CD14-positive monocyte (primary cell): ENCODE measurements around the gene TAF1B. TPM values are rescaled to one million over a fixed set of nuclear protein-coding genes. Genes with fewer than 3 reads are reported as not detected.

Experiments
- DNase-seq, 3 donors: peaks; one replicate each; pipeline ENCODE4 v3.0.0-alpha.2; 2011 to 2022
- H2AFZ ChIP-seq: 2 replicates; pipeline ENCODE4 v1.6.0; 2012; ENCODE audit warnings: mild to moderate bottlenecking, low read depth, low read length, inconsistent platforms; ENCODE audit not compliant: insufficient read depth, poor library complexity, severe bottlenecking
- H3K27ac ChIP-seq, 2 donors: 1 replicate in 1 of 2; 2 replicates in 1 of 2; pipeline ENCODE4 v1.5.1; 2012 to 2013; ENCODE audit warnings: low read length in 2 of 2, control low read depth in 1 of 2, inconsistent platforms in 1 of 2, low read depth in 1 of 2, mild to moderate bottlenecking in 1 of 2
- H3K27me3 ChIP-seq, 2 donors: one replicate each; pipeline versions ENCODE4 v1.6.0 to v1.6.1; 2011 to 2013; ENCODE audit warnings: low read length in 2 of 2; ENCODE audit not compliant: control insufficient read depth in 2 of 2, insufficient read depth in 2 of 2
- H3K36me3 ChIP-seq, 2 donors: replicated peaks in 1 of 2; 1 replicate in 1 of 2; 2 replicates in 1 of 2; pipeline versions ENCODE4 v1.5.1 to v1.6.1; 2012 to 2013; ENCODE audit warnings: low read length in 2 of 2, control low read depth in 1 of 2, inconsistent platforms in 1 of 2, mild to moderate bottlenecking in 1 of 2; ENCODE audit not compliant: insufficient read depth in 2 of 2, control insufficient read depth in 1 of 2
- H3K4me1 ChIP-seq, 2 donors: 1 replicate in 1 of 2; 2 replicates in 1 of 2; pipeline versions ENCODE4 v1.5.1 to v1.6.1; 2012 to 2013; ENCODE audit warnings: low read length in 2 of 2, control low read depth in 1 of 2, inconsistent platforms in 1 of 2, mild to moderate bottlenecking in 1 of 2, moderate library complexity in 1 of 2; ENCODE audit not compliant: insufficient read depth in 2 of 2, control insufficient read depth in 1 of 2
- H3K4me2 ChIP-seq: replicated peaks from 2 replicates; pipeline ENCODE3; 2012; ENCODE audit warnings: low read length, moderate library complexity, mild to moderate bottlenecking; ENCODE audit not compliant: poor library complexity, severe bottlenecking; ENCODE audit errors: extremely low read depth
- H3K4me3 ChIP-seq, 3 experiments: fragments of 200-600 bp in 1 of 3; sonication (generic) in 1 of 3; replicated peaks in 1 of 3; 1 replicate in 2 of 3; 2 replicates in 1 of 3; pipeline ENCODE4 v1.5.1; 2011 to 2013; ENCODE audit warnings: low read length in 3 of 3, mild to moderate bottlenecking in 3 of 3, control low read depth in 2 of 3, low read depth in 2 of 3, inconsistent platforms in 1 of 3, moderate library complexity in 1 of 3
- H3K79me2 ChIP-seq: 2 replicates; pipeline ENCODE4 v1.6.0; 2012; ENCODE audit warnings: mild to moderate bottlenecking, control low read depth, inconsistent platforms, low read length, moderate library complexity; ENCODE audit not compliant: insufficient read depth
- H3K9ac ChIP-seq: 2 replicates; pipeline ENCODE4 v1.6.0; 2017; ENCODE audit warnings: low read length, mild to moderate bottlenecking; ENCODE audit not compliant: insufficient read depth, poor library complexity, severe bottlenecking
- H3K9me3 ChIP-seq, 2 donors: replicated peaks in 1 of 2; 1 replicate in 1 of 2; 2 replicates in 1 of 2; pipeline versions ENCODE4 v1.5.1 to v1.6.1; 2012 to 2013; ENCODE audit warnings: low read length in 2 of 2, control low read depth in 1 of 2; ENCODE audit not compliant: control insufficient read depth in 1 of 2, insufficient read depth in 1 of 2
- H4K20me1 ChIP-seq: 2 replicates; pipeline ENCODE4 v1.6.0; 2012; ENCODE audit warnings: mild to moderate bottlenecking, low read length, control low read depth, moderate library complexity; ENCODE audit not compliant: insufficient read depth
- H3K27ac Mint-ChIP-seq, 7 donors: one replicate each; pipeline ENCODE4 v1.8.0; 2020; ENCODE audit warnings: mild to moderate bottlenecking in 7 of 7, mixed read lengths in 7 of 7, moderate library complexity in 6 of 7, inconsistent platforms in 2 of 7
- H3K27me3 Mint-ChIP-seq, 3 donors: one replicate each; pipeline ENCODE4 v1.8.0; 2021 to 2022; ENCODE audit warnings: low read depth in 3 of 3, mild to moderate bottlenecking in 3 of 3, mixed read lengths in 3 of 3, moderate library complexity in 3 of 3, inconsistent platforms in 1 of 3
- H3K36me3 Mint-ChIP-seq, 2 donors: one replicate each; pipeline ENCODE4 v1.8.0; 2020; ENCODE audit warnings: mixed read lengths in 2 of 2, inconsistent platforms in 1 of 2, mild to moderate bottlenecking in 1 of 2
- H3K4me1 Mint-ChIP-seq: one replicate; pipeline ENCODE4 v1.8.0; 2020; ENCODE audit warnings: mild to moderate bottlenecking, mixed read lengths
- H3K4me3 Mint-ChIP-seq, 2 donors: one replicate each; pipeline ENCODE4 v1.8.0; 2020; ENCODE audit warnings: mild to moderate bottlenecking in 2 of 2, mixed read lengths in 2 of 2, moderate library complexity in 1 of 2
- H3K9me3 Mint-ChIP-seq, 7 donors: one replicate each; pipeline ENCODE4 v1.8.0; 2020 to 2022; ENCODE audit warnings: mixed read lengths in 7 of 7, mild to moderate bottlenecking in 6 of 7, moderate library complexity in 6 of 7, inconsistent platforms in 2 of 7
- WGBS: methylation state at CpG from one replicate; pipeline ENCODE4 v1.1.5; 2013; ENCODE audit warnings: missing lambda C conversion rate; ENCODE audit not compliant: insufficient coverage; 5-methylcytosine and 5-hydroxymethylcytosine counted together
- intact Hi-C, 2 donors: fragments of 100-400 bp; cut with micrococcal nuclease; formaldehyde crosslinking; loops; one replicate each; pipeline versions ENCODE4 v1.15.0 to v1.15.1; 2023
- polyA minus RNA-seq: library from RNA; depleted of rRNA, polyadenylated mRNA; stranded (reverse); fragments of >200 nt; gene quantifications from 2 replicates; pipeline ENCODE4 v1.2.3, GENCODE V29; 2012
- polyA plus RNA-seq, 3 donors: library from polyadenylated mRNA; depleted of rRNA in 1 of 3; unstranded in 2 of 3; stranded (reverse) in 1 of 3; fragments of 300-500 nt in 2 of 3; fragments of >200 nt in 1 of 3; fragmentation: Illumina TruSeq in 2 of 3; gene quantifications; 1 replicate in 2 of 3; 2 replicates in 1 of 3; pipeline ENCODE4 v1.2.3, GENCODE V29; 2012 to 2021
- total RNA-seq, 12 experiments: library from RNA in 1 of 12; stranded (reverse) in 1 of 12; fragments of 120-200 nt in 1 of 12; gene quantifications; one replicate each; pipeline ENCODE4 v1.2.4 and lab custom pipeline; 2013 to 2026; ENCODE audit warnings: mixed read lengths in 6 of 12, inconsistent platforms in 1 of 12
- TF ChIP-seq, protein P1 (sequence below): fragments of 200-600 bp; IDR thresholded peaks from one replicate; pipeline ENCODE4 v1.8.0; 2022; ENCODE audit warnings: antibody characterized with exemption, mild to moderate bottlenecking

Gene TAF1B
- total RNA-seq (2013): 13.2 TPM
- polyA plus RNA-seq (1 to 10 TPM; 6.0 to 8.4 (median 7.2) TPM), polyA minus RNA-seq (5.7 and 5.9 TPM in 2 replicates), total RNA-seq (lab: John Stamatoyannopoulos, UW) (11.3 to 26.7 (median 17.7) reads per million in 11 experiments)

DNA sequence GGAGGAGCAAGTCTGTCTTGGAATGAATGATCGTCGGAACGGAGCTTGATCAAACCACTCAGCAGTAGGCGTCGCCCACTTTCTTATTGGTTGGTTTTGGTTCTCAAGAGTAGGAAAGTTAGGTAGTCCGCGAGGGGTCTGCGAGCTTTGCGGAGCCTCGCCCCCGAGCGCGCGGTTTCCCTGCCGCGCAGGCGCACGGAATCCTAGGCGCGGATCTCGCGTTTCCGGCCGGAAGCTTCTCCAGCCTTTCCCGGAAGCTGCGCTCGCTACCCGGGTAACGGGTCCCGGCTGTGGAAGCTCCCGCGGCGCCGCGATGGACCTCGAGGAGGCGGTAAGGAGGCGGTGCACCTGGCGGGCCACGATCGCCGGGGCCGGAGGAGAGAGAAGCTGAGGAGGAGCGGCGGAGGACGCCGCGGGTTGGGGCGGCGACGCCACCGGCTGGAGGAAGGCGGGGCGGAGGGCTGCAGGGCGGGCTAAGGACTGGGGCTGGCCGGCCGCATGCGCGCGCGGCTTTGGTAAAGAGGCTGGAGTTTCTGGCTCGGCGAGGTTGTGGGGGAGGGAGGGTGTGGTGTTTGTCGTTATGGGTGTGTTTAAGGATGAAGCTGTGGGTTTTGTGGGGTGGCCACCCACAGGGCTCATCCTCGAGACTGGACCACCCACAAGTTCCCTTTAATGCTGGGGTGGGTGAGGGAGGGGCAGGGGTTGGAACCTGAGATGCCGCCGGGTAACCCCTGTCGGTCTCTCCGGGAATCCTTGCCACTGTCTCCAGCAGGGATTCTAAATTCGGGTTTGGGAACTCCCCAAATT lies at the start of gene TAF1B:
TAF1B (plus strand) TSS at position 246 of the 807 bp plus-strand sequence; CDS start at position 314, 68 bp downstream.
- TF ChIP-seq, protein P1, sequence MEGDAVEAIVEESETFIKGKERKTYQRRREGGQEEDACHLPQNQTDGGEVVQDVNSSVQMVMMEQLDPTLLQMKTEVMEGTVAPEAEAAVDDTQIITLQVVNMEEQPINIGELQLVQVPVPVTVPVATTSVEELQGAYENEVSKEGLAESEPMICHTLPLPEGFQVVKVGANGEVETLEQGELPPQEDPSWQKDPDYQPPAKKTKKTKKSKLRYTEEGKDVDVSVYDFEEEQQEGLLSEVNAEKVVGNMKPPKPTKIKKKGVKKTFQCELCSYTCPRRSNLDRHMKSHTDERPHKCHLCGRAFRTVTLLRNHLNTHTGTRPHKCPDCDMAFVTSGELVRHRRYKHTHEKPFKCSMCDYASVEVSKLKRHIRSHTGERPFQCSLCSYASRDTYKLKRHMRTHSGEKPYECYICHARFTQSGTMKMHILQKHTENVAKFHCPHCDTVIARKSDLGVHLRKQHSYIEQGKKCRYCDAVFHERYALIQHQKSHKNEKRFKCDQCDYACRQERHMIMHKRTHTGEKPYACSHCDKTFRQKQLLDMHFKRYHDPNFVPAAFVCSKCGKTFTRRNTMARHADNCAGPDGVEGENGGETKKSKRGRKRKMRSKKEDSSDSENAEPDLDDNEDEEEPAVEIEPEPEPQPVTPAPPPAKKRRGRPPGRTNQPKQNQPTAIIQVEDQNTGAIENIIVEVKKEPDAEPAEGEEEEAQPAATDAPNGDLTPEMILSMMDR: peak; percentile 35
- peaks cover 0 to 2% (median 0%) of the 10 kb centered on the region in 7 donors for H3K9me3 Mint-ChIP-seq
- Histone ChIP-seq H3K27me3 (no peaks in the 10 kb centered on the region), H3K27ac (peak within 1 kb of the TSS; percentile 61 to 87), H4K20me1 (no peaks in the 10 kb centered on the region), H3K4me2 (peak within 1 kb of the TSS; percentile 83), H3K36me3 (peaks cover 10 to 20% of the 10 kb centered on the region in 2 donors), H3K4me3 (peak within 1 kb of the TSS; percentile 57 to 92 (median 58)), H2AFZ (peak within 1 kb of the TSS; percentile 94), H3K9me3 (no peaks in the 10 kb centered on the region), H3K4me1 (peaks cover 29 to 45% of the 10 kb centered on the region in 2 donors), H3K9ac (peak within 1 kb of the TSS; percentile 84), H3K79me2 (peaks cover 49% of the 10 kb centered on the region)
- WGBS: under 1% methylated on average over 63 of the region's 70 CpGs
- H3K4me1 Mint-ChIP-seq: peaks cover 42% of the 10 kb centered on the region
- H3K27ac Mint-ChIP-seq: peak within 1 kb of the TSS; percentile 86 to 94 (median 90)
- H3K4me3 Mint-ChIP-seq: peak within 1 kb of the TSS; percentile 95 to 96
- peak; percentile 64 to 70 (median 69) for DNase-seq
- H3K27me3 Mint-ChIP-seq: peaks cover 0 to 3% (median 3%) of the 10 kb centered on the region in 3 donors
- intact Hi-C loops: no loop called here
- peaks cover 23 to 25% of the 10 kb centered on the region in 2 donors for H3K36me3 Mint-ChIP-seq

DNA sequence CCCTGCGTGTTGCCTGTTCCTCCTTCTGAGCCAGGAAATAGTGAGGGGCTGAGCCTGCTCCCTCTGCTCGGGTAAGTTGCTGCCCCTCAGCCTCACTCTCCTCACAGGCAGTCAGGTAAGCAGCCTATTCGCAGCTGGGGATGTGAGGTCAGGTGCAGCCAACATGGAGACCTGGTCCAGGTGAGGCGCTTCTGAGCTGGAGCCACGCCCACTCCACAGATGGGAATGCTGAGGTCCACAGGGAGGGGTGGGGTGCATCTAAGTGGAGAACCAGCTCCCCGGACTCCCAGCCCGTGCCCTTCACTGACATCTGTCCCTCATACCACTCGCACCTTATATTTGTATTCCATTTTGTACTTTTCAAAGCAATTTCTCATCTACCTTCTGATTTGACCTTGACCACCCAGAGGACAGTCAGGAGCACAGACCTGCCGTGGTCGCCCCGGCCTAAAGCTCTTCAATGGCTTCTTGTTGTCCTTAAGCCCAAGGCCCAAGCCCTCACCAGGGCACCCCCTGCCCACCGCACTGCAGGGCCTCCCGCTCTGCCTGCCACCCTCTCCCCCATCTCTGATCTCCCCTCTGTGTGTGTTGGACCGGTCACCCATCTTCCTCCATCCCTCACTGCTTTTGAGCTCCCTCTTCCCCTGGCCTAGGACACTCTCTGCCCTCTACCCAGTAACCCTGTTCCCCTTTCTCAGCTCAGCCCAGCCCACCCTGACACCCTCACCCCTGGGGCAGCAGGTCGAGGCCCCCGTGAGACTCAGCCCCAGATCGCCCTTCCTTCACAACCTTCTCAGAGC lies 49.2 kb upstream of the TAF1B start:
- Mint-ChIP-seq H3K36me3 (no peaks in the 10 kb centered on the region), H3K27ac (no peak overlapping the region), H3K4me3 (no peak overlapping the region), H3K9me3 (peaks cover 0 to 5% (median 2%) of the 10 kb centered on the region in 7 donors), H3K4me1 (peaks cover 41% of the 10 kb centered on the region), H3K27me3 (peaks cover 4 to 11% (median 9%) of the 10 kb centered on the region in 3 donors)
- Histone ChIP-seq H3K9me3 (peaks cover 0 to 3% of the 10 kb centered on the region in 2 donors), H2AFZ (no peak overlapping the region), H3K36me3 (no peaks in the 10 kb centered on the region), H3K9ac (no peak overlapping the region), H3K4me1 (peaks cover 40 to 49% of the 10 kb centered on the region in 2 donors), H3K4me3 (no peak overlapping the region), H3K4me2 (no peak overlapping the region), H3K27ac (no peak overlapping the region), H4K20me1 (no peaks in the 10 kb centered on the region), H3K79me2 (no peaks in the 10 kb centered on the region), H3K27me3 (no peaks in the 10 kb centered on the region)
- intact Hi-C loops: no loop called here
- TF ChIP-seq, protein P1: no peak
- DNase-seq: no peak
- WGBS: 96% methylated on average over 7 of the region's 17 CpGs
